Fibroblast of villous mesenchyme (primary cell): ENCODE results near the gene MMP8. TPM values are rescaled to one million over a fixed set of nuclear protein-coding genes. Genes with fewer than 3 reads are reported as not detected.
A peak's percentile ranks its signal among the peaks of the same experiment; 100 is the strongest.

Experiments
- DNase-seq: peaks from one replicate; pipeline ENCODE4 v3.0.0-alpha.2; 2010; ENCODE audit warnings: low read depth
- H3K4me3 ChIP-seq: 2 replicates; pipeline ENCODE4 v1.5.1; 2011; ENCODE audit warnings: low read depth, mild to moderate bottlenecking, low read length
- CTCF ChIP-seq: IDR thresholded peaks from 2 replicates; pipeline ENCODE4 v1.5.1; 2012; ENCODE audit warnings: low read depth, mild to moderate bottlenecking, low read length; ENCODE audit not compliant: insufficient read depth
- total RNA-seq: library from RNA; depleted of rRNA; stranded (reverse); fragments of >200 nt; gene quantifications from 2 replicates; pipeline ENCODE4 v1.2.3, GENCODE V29; 2012

The MMP8 gene
- total RNA-seq, 1 donor: not detected

DNA sequence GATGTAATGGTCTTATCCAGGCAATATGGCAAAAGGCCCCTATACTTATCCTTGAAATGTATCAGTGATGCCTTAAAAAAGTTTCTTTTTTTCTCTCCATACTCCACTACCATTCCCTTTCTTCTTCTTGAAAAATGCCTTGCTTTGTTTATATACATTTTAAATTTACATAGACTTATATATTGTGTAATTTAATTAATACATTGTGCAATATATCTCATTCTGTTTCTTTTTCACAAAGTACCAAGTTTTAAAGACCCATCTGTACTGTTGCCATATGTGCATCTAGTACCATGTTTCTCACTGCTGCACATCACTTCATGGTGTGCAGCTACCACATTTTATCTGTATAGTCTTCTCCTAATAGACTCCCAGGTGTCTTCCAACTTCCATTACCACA, 7.5 kb downstream of the MMP8 start:
- no peak for TF ChIP-seq CTCF
- H3K4me3 ChIP-seq: no peak overlapping the region
- no peak for DNase-seq

DNA sequence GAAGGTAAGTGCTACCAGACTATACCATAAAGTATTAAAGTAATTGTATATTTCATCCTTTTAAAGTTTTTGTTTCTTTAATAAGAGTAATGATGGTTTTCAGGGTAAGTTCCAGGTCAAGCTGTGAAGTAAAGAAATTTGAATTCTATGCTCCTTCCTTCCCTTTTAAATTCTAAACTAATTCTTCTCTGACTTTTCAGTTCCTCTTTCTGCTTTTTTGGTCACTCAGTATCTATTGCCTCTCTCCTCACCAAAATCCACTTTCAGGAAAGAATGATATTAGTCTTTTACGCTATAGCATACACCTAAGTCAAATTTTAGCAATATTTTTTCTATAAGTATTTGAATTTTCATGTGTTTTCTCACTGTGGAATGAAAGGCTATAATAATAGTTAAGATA, 8.2 kb downstream of the MMP8 start:
- no peak overlapping the region for H3K4me3 ChIP-seq
- DNase-seq: no peak
- TF ChIP-seq CTCF: no peak

DNA sequence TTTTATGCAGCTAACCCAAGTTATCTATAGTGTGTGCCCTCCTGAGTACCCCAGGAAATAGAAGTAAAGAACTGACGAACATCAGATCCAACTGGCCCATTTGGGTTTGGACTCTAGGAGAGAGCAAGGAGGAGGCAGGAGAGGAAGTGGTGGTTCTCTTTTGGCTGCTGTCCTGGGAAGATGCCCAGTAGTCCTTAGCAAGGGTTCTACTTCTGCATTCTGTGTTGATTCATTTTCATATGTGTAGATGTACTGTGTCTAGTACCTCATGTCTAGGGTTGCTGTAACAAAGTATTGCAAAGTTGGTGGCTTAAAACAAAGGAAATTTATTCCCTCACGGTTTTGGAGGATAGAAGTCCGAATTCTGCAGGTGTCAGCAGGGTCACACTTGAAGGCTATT, 12.6 kb downstream of the MMP8 start:
- TF ChIP-seq CTCF: no peak
- no peak for DNase-seq
- H3K4me3 ChIP-seq: no peak overlapping the region

DNA sequence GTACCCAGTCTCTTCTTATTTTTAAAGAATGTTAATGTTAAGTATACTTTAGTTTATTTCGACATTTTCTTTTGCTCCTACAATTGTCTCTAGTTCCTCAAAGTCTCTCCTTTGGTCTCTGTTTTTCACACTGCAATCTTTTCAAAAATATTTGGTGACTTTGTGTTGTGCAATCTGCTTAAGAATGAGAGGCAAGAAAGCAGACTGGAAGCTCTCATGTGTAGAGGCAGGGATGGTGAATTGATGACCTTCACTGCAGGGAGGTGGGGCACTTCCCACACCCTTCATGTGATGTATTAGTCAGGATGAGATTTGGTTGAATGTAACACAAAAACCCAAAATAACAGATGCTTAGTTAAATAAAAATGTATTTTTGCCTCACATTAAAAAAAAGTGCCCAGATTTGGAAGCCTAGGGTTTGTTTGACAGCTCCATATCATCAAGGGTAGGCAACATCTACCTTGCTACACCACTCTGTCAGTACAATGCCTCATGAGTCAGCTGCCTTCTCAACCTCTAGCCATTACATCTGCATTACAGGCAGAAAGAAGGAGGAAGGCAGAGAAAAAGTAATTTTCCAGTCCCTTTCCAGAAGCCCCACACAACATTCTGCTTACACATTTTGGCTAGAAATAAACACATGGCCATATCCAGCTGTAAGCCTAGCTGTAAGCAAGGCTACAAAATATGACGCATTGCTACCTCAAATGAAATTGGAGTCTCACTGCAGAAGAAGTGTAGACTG, 15.4 kb downstream of the MMP8 start:
- TF ChIP-seq CTCF: no peak
- H3K4me3 ChIP-seq: no peak overlapping the region
- DNase-seq: peak; percentile 58

GRCh38 chr11:102708654-102709053, 16.1 kb downstream of the MMP8 start:
- H3K4me3 ChIP-seq: no peak overlapping the region
- no peak for DNase-seq
- no peak for TF ChIP-seq CTCF

DNA sequence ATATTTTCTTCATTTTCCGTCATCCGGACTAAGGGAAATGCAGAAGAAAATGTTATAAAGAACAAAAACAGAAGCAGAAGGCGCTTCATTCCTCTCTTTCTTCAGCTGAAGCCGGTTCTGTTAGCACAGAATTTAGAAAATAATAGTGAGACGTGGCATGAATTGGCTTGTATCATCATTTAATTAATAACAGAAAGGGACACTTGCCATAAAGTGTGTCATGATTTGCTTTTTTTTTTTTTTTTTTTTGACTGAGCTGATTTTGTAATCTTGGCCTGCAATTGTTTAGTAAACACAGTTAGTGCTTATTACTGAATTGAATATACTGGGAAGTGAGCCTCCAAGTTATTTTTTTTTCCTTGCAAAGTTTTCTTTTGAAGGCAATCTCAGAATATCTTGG, 19.1 kb downstream of the MMP8 start, which contains the start of gene MMP27:
Gene MMP27 (minus strand): TSS at position 144 of the 400 bp plus-strand sequence. CDS start 55 bp downstream, at position 89.
- H3K4me3 ChIP-seq: no peak within 1 kb of the TSS
- peak; percentile 32 for DNase-seq
- TF ChIP-seq CTCF: no peak

GRCh38 chr11:102704841-102705240, 19.9 kb downstream of the MMP8 start:
- TF ChIP-seq CTCF: no peak
- DNase-seq: no peak
- no peak overlapping the region for H3K4me3 ChIP-seq
